SK-N-SH (cell line): Measurements from ENCODE around the gene HIRA. TPM values are rescaled to one million over a fixed set of nuclear protein-coding genes. Genes with fewer than 3 reads are reported as not detected.
"Not testable (repeated sequence)": the region's sequence is repeated elsewhere in the genome, so short reads cannot be mapped to it uniquely, and the experiment has no call there.

Experiments used
- CTCF ChIA-PET: fragments of 300-600, 350-600 bp; formaldehyde crosslinking; extraction: SDS; loops from one replicate; lab custom pipeline; 2021; lab: Yijun Ruan, JAX
- POLR2A ChIA-PET: fragments of 350-600 bp; sonication (Branson Sonifier 250); formaldehyde crosslinking; extraction: SDS; loops from one replicate; lab custom pipeline; 2020; ENCODE audit warnings: antibody characterized with exemption, inconsistent platforms; lab: Yijun Ruan, JAX
- DNase-seq: peaks from one replicate; pipeline ENCODE4 v3.0.0; 2012
- H2AFZ ChIP-seq: fragments of 200-600 bp; sonication (generic); 2 replicates; pipeline ENCODE4 v1.8.1; 2016; ENCODE audit warnings: antibody characterized with exemption, mild to moderate bottlenecking, low read depth
- H3F3A ChIP-seq: fragments of 200-600 bp; sonication (generic); replicated peaks from 2 replicates; pipeline ENCODE3; 2016; ENCODE audit warnings: antibody characterized with exemption, mild to moderate bottlenecking; ENCODE audit not compliant: insufficient read depth
- H3K27ac ChIP-seq, 2 experiments: fragments of 200-500 bp in 1 of 2; fragments of 200-600 bp in 1 of 2; sonication (Bioruptor generic) in 1 of 2; sonication (generic), shearing (Covaris generic) in 1 of 2; 2 replicates each; pipeline versions ENCODE4 v1.5.1 to v1.6.1; 2014 to 2016; ENCODE audit warnings: low read depth in 2 of 2, inconsistent platforms in 1 of 2, low read length in 1 of 2, mild to moderate bottlenecking in 1 of 2, mixed read lengths in 1 of 2
- H3K27me3 ChIP-seq: fragments of 200-600 bp; sonication (generic), shearing (Covaris generic); 2 replicates; pipeline ENCODE4 v1.6.1; 2016; ENCODE audit warnings: mixed run types; ENCODE audit not compliant: insufficient read depth
- H3K36me3 ChIP-seq, 2 experiments: fragments of 200-500 bp in 1 of 2; fragments of 200-600 bp in 1 of 2; sonication (Bioruptor generic) in 1 of 2; sonication (generic) in 1 of 2; replicated peaks in 1 of 2; 2 replicates each; pipeline versions ENCODE3 to v1.5.1; 2014 to 2016; ENCODE audit warnings: low read length in 1 of 2, mild to moderate bottlenecking in 1 of 2; ENCODE audit not compliant: insufficient read depth in 2 of 2, control insufficient read depth in 1 of 2
- H3K4me1 ChIP-seq, 2 experiments: fragments of 200-500 bp in 1 of 2; fragments of 200-600 bp in 1 of 2; sonication (Bioruptor generic) in 1 of 2; sonication (generic), shearing (Covaris generic) in 1 of 2; 2 replicates each; pipeline versions ENCODE4 v1.5.1 to v1.6.1; 2014 to 2016; ENCODE audit warnings: low read depth in 1 of 2, low read length in 1 of 2, mixed run types in 1 of 2; ENCODE audit not compliant: insufficient read depth in 2 of 2, control insufficient read depth in 1 of 2
- H3K4me2 ChIP-seq: fragments of 200-600 bp; sonication (generic), shearing (Covaris generic); 2 replicates; pipeline ENCODE4 v1.6.1; 2017; ENCODE audit warnings: mixed run types
- H3K4me3 ChIP-seq, 2 experiments: fragments of 200-500 bp in 1 of 2; fragments of 200-600 bp in 1 of 2; sonication (Bioruptor generic) in 1 of 2; sonication (generic), shearing (Covaris generic) in 1 of 2; 2 replicates each; pipeline versions ENCODE4 v1.5.1 to v1.8.1; 2014 to 2016; ENCODE audit warnings: low read depth in 2 of 2, inconsistent platforms in 1 of 2, low read length in 1 of 2, mild to moderate bottlenecking in 1 of 2, mixed read lengths in 1 of 2, moderate library complexity in 1 of 2
- H3K79me2 ChIP-seq: fragments of 200-600 bp; sonication (generic); 2 replicates; pipeline ENCODE4 v1.8.1; 2017; ENCODE audit warnings: mild to moderate bottlenecking; ENCODE audit not compliant: insufficient read depth
- H3K9ac ChIP-seq: fragments of 200-600 bp; sonication (generic); 2 replicates; pipeline ENCODE4 v1.6.1; 2017; ENCODE audit warnings: mixed run types
- H3K9me2 ChIP-seq: fragments of 200-600 bp; sonication (generic); 2 replicates; pipeline ENCODE4 v1.6.1; 2017; ENCODE audit warnings: mixed run types
- H3K9me3 ChIP-seq: fragments of 200-600 bp; sonication (generic); 2 replicates; pipeline ENCODE4 v1.6.1; 2017; ENCODE audit warnings: mixed run types, mild to moderate bottlenecking, moderate library complexity
- H4K20me1 ChIP-seq: fragments of 200-600 bp; sonication (generic); 2 replicates; pipeline ENCODE4 v1.6.1; 2017; ENCODE audit warnings: mild to moderate bottlenecking, mixed run types; ENCODE audit not compliant: insufficient read depth
- FOXJ3 ChIP-seq: sonication (generic); formaldehyde crosslinking; IDR thresholded peaks from 2 replicates; pipeline ENCODE4 v1.5.1; 2020; ENCODE audit warnings: mild to moderate bottlenecking, missing genetic modification reagents
- GABPA ChIP-seq: IDR thresholded peaks from 2 replicates; pipeline ENCODE4 v1.4.0; 2012; ENCODE audit warnings: low read depth, mild to moderate bottlenecking
- MEF2A ChIP-seq: IDR thresholded peaks from 2 replicates; pipeline ENCODE4 v1.4.0; 2012; ENCODE audit warnings: low read depth, borderline replicate concordance
- MXI1 ChIP-seq: IDR thresholded peaks from 2 replicates; pipeline ENCODE4 v1.6.1; 2012; ENCODE audit warnings: mild to moderate bottlenecking, low read depth, low read length, improper control_type of control experiment
- NFIC ChIP-seq: IDR thresholded peaks from 2 replicates; pipeline ENCODE4 v1.4.0; 2012; ENCODE audit warnings: borderline replicate concordance
- POLR2AphosphoS5 ChIP-seq: IDR thresholded peaks from 2 replicates; pipeline ENCODE4 v1.6.1; 2012; ENCODE audit warnings: low read depth, low read length
- RAD21 ChIP-seq: IDR thresholded peaks from 2 replicates; pipeline ENCODE4 v1.6.1; 2012; ENCODE audit warnings: mild to moderate bottlenecking, low read length
- TAF1 ChIP-seq: IDR thresholded peaks from 2 replicates; pipeline ENCODE4 v1.6.1; 2012; ENCODE audit warnings: low read depth, mild to moderate bottlenecking, low read length, moderate library complexity, borderline replicate concordance
- TEAD4 ChIP-seq: IDR thresholded peaks from 2 replicates; pipeline ENCODE4 v1.4.0; 2012; ENCODE audit warnings: mild to moderate bottlenecking, borderline replicate concordance; ENCODE audit not compliant: insufficient read depth
- WGBS: methylation state at CpG from one replicate; pipeline ENCODE4 v1.1.6; 2017; ENCODE audit warnings: low lambda C conversion rate; 5-methylcytosine and 5-hydroxymethylcytosine counted together
- polyA plus RNA-seq, 3 experiments: library from polyadenylated mRNA; depleted of rRNA; stranded (reverse); fragments of >200 nt; gene quantifications; 2 replicates each; pipeline ENCODE4 v1.2.3, GENCODE V29; 2012
- TF ChIP-seq, protein P1 (sequence below): IDR thresholded peaks from 2 replicates; pipeline ENCODE4 v1.6.1; 2012; ENCODE audit warnings: mild to moderate bottlenecking, low read depth, low read length, moderate library complexity
- TF ChIP-seq, protein P2 (sequence below): IDR thresholded peaks from 2 replicates; pipeline ENCODE4 v1.4.0; 2012; ENCODE audit warnings: low read depth

Gene HIRA
- polyA plus RNA-seq, 1 of the 3 experiments (the other 2 are of a cell fraction), result 21.0 TPM

DNA sequence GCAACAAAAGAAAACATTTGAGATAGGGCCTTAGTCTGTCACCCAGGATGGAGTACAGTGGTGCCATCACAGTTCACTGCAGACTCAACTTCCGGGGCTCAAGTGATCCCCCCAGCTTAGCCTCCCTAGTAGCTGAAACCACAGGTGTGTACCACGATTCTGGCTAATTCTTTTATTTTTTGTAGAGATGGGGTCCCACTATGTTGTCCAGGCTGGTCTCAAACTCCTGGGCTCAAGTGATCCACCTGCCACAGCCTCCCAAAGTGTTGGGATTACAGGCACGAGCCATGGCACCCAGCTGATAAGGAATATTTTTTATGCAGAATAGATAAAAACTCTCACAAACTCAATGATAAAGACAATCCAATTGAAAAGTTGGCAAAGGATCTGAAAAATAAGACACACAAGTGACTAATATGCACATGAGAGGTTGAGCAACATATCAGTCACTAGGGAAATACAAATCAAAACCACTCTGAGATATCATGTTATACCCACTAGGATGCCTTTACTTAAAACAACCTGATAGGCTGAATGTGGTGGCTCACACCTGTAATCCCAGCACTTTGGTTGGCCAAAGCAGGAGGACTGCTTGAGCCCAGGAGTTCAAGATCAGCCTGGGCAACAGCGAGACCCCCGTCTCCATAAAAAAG lies 106.1 kb downstream of the HIRA start:
- no peak overlapping the region for H3K27ac ChIP-seq
- TF ChIP-seq POLR2AphosphoS5, result no peak
- TF ChIP-seq TEAD4, result no peak
- no peak for TF ChIP-seq NFIC
- TF ChIP-seq, protein P1, sequence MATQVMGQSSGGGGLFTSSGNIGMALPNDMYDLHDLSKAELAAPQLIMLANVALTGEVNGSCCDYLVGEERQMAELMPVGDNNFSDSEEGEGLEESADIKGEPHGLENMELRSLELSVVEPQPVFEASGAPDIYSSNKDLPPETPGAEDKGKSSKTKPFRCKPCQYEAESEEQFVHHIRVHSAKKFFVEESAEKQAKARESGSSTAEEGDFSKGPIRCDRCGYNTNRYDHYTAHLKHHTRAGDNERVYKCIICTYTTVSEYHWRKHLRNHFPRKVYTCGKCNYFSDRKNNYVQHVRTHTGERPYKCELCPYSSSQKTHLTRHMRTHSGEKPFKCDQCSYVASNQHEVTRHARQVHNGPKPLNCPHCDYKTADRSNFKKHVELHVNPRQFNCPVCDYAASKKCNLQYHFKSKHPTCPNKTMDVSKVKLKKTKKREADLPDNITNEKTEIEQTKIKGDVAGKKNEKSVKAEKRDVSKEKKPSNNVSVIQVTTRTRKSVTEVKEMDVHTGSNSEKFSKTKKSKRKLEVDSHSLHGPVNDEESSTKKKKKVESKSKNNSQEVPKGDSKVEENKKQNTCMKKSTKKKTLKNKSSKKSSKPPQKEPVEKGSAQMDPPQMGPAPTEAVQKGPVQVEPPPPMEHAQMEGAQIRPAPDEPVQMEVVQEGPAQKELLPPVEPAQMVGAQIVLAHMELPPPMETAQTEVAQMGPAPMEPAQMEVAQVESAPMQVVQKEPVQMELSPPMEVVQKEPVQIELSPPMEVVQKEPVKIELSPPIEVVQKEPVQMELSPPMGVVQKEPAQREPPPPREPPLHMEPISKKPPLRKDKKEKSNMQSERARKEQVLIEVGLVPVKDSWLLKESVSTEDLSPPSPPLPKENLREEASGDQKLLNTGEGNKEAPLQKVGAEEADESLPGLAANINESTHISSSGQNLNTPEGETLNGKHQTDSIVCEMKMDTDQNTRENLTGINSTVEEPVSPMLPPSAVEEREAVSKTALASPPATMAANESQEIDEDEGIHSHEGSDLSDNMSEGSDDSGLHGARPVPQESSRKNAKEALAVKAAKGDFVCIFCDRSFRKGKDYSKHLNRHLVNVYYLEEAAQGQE, result no peak
- no peak for TF ChIP-seq MEF2A
- no peak for TF ChIP-seq MXI1
- TF ChIP-seq, protein P2, sequence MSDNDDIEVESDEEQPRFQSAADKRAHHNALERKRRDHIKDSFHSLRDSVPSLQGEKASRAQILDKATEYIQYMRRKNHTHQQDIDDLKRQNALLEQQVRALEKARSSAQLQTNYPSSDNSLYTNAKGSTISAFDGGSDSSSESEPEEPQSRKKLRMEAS, result no peak
- TF ChIP-seq FOXJ3, result no peak
- no peak for TF ChIP-seq RAD21
- no peak for TF ChIP-seq TAF1
- no peak for TF ChIP-seq GABPA
- TF ChIP-seq, all 33 proteins: peak for 0
- Histone ChIP-seq H2AFZ (no peak overlapping the region), H3F3A (no peaks in the 10 kb centered on the region), H3K9me3 (no peaks in the 10 kb centered on the region), H3K27me3 (no peaks in the 10 kb centered on the region), H3K4me3 (no peak overlapping the region), H3K79me2 (no peaks in the 10 kb centered on the region), H3K4me1 (no peaks in the 10 kb centered on the region), H4K20me1 (no peaks in the 10 kb centered on the region), H3K36me3 (peaks cover 12 to 16% of the 10 kb centered on the region in 2 experiments), H3K4me2 (no peak overlapping the region), H3K9me2 (no peaks in the 10 kb centered on the region), H3K9ac (no peak overlapping the region)
- ChIA-PET POLR2A (no interaction called here), CTCF (no interaction called here)
- 62% methylated on average over 5 of the region's 5 CpGs for WGBS
- no peak for DNase-seq

DNA sequence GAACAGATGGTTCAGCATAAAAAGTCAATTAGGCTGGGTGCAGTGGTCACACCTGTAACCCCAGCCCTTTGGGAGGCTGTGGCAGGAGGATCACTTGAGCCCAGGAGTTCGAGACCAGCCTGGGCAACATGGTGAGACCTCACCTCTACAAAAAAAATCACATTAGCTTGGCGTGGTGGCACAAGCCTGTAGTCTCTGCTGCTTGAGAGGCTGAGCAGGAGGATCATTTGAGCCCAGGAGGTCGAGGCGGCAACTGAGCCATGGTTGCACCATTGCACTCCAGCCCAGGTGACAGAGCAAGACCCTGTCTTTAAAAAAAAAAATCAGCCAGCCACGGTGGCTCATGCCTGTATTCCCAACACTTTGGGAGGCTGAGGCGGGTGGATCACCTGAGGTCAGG lies 108.1 kb downstream of the HIRA start:
- WGBS, result 57% methylated on average over 6 of the region's 6 CpGs
- H3K9me3 ChIP-seq, H3K9ac ChIP-seq, H3K79me2 ChIP-seq, H3K27ac ChIP-seq, H3K4me3 ChIP-seq, H2AFZ ChIP-seq, H3F3A ChIP-seq, H3K9me2 ChIP-seq, CTCF ChIA-PET, POLR2A ChIA-PET, H3K36me3 ChIP-seq, H3K4me2 ChIP-seq, H4K20me1 ChIP-seq, H3K4me1 ChIP-seq, DNase-seq, H3K27me3 ChIP-seq: not testable (repeated sequence)
